ENCODE data around the gene CDC42BPA. TPM values are rescaled to one million over a fixed set of nuclear protein-coding genes. Genes with fewer than 3 reads are reported as not detected.

CDC42BPA gene
- total RNA-seq, 1 donor from 2014 or later: 95.7 TPM

- no peak for DNase-seq (ENCODE audit: extremely low spot score, unreplicated experiment)
- Mint-ChIP-seq H3K9me3 (ENCODE audit: unreplicated experiment) (peaks cover 9% of the 10 kb centered on the region), H3K27me3 (ENCODE audit: unreplicated experiment) (no peaks in the 10 kb centered on the region), H3K27ac (ENCODE audit: unreplicated experiment) (no peak overlapping the region), H3K4me3 (ENCODE audit: unreplicated experiment) (no peak overlapping the region), H3K4me1 (ENCODE audit: unreplicated experiment) (peaks cover 7% of the 10 kb centered on the region), H3K36me3 (ENCODE audit: unreplicated experiment) (no peaks in the 10 kb centered on the region)
- TF ChIP-seq CTCF (IDR thresholded peaks at IDR 0.05): no peak
Measured at GRCh38 chr1:227333423-227333822, 15.1 kb upstream of the CDC42BPA start.

- no peaks in the 10 kb centered on the region for H3K27me3 Mint-ChIP-seq (ENCODE audit: unreplicated experiment)
- peaks cover 7% of the 10 kb centered on the region for H3K4me1 Mint-ChIP-seq (ENCODE audit: unreplicated experiment)
- TF ChIP-seq CTCF (IDR thresholded peaks at IDR 0.05): no peak
- DNase-seq (ENCODE audit: extremely low spot score, unreplicated experiment): no peak
- H3K4me3 Mint-ChIP-seq (ENCODE audit: unreplicated experiment): no peak overlapping the region
- no peak overlapping the region for H3K27ac Mint-ChIP-seq (ENCODE audit: unreplicated experiment)
- no peaks in the 10 kb centered on the region for H3K36me3 Mint-ChIP-seq (ENCODE audit: unreplicated experiment)
- H3K9me3 Mint-ChIP-seq (ENCODE audit: unreplicated experiment): peaks cover 9% of the 10 kb centered on the region
Measured at GRCh38 chr1:227330279-227331076, 12.2 kb upstream of the CDC42BPA start.

GRCh38 chr1:227328405-227329019, 10.2 kb upstream of the CDC42BPA start:
- H3K27me3 Mint-ChIP-seq (ENCODE audit: unreplicated experiment): no peaks in the 10 kb centered on the region
- TF ChIP-seq CTCF (IDR thresholded peaks at IDR 0.05): no peak
- no peak overlapping the region for H3K27ac Mint-ChIP-seq (ENCODE audit: unreplicated experiment)
- H3K36me3 Mint-ChIP-seq (ENCODE audit: unreplicated experiment): no peaks in the 10 kb centered on the region
- no peak overlapping the region for H3K4me3 Mint-ChIP-seq (ENCODE audit: unreplicated experiment)
- DNase-seq (ENCODE audit: extremely low spot score, unreplicated experiment): no peak
- H3K9me3 Mint-ChIP-seq (ENCODE audit: unreplicated experiment): peaks cover 7% of the 10 kb centered on the region
- peaks cover 11% of the 10 kb centered on the region for H3K4me1 Mint-ChIP-seq (ENCODE audit: unreplicated experiment)

GRCh38 chr1:227325156-227325555, 6.9 kb upstream of the CDC42BPA start:
- H3K36me3 Mint-ChIP-seq (ENCODE audit: unreplicated experiment): no peaks in the 10 kb centered on the region
- no peak for TF ChIP-seq CTCF (IDR thresholded peaks at IDR 0.05)
- peaks cover 5% of the 10 kb centered on the region for H3K4me1 Mint-ChIP-seq (ENCODE audit: unreplicated experiment)
- H3K4me3 Mint-ChIP-seq (ENCODE audit: unreplicated experiment): no peak overlapping the region
- no peaks in the 10 kb centered on the region for H3K27me3 Mint-ChIP-seq (ENCODE audit: unreplicated experiment)
- DNase-seq (ENCODE audit: extremely low spot score, unreplicated experiment): no peak
- no peaks in the 10 kb centered on the region for H3K9me3 Mint-ChIP-seq (ENCODE audit: unreplicated experiment)
- H3K27ac Mint-ChIP-seq (ENCODE audit: unreplicated experiment): no peak overlapping the region

- DNase-seq (ENCODE audit: extremely low spot score, unreplicated experiment): no peak
- H3K9me3 Mint-ChIP-seq (ENCODE audit: unreplicated experiment): no peaks in the 10 kb centered on the region
- no peaks in the 10 kb centered on the region for H3K36me3 Mint-ChIP-seq (ENCODE audit: unreplicated experiment)
- H3K4me3 Mint-ChIP-seq (ENCODE audit: unreplicated experiment): no peak overlapping the region
- no peak overlapping the region for H3K27ac Mint-ChIP-seq (ENCODE audit: unreplicated experiment)
- H3K4me1 Mint-ChIP-seq (ENCODE audit: unreplicated experiment): peaks cover 10% of the 10 kb centered on the region
- no peaks in the 10 kb centered on the region for H3K27me3 Mint-ChIP-seq (ENCODE audit: unreplicated experiment)
- no peak for TF ChIP-seq CTCF (IDR thresholded peaks at IDR 0.05)
Measured at GRCh38 chr1:227323967-227324268, 5.6 kb upstream of the CDC42BPA start.

Data from osteocyte (in vitro differentiated cells).